NCI-H2081 treated with DMSO at 0.1 percent for 48 hours (cell line): ENCODE results near the gene ATP8B2.
"Not testable (repeated sequence)": the region's sequence is repeated elsewhere in the genome, so short reads cannot be mapped to it uniquely, and the experiment has no call there.

Experiments used
- DNase-seq: peaks from one replicate; lab custom pipeline; 2025; lab: John Stamatoyannopoulos, UW

Gene ATP8B2

GRCh38 chr1:154346276-154346917, 21.1 kb downstream of the ATP8B2 start:
- DNase-seq: no peak

- no peak for DNase-seq
Measured at GRCh38 chr1:154347961-154348360, 22.6 kb downstream of the ATP8B2 start.

- DNase-seq: no peak
Measured at GRCh38 chr1:154348429-154349076, 23.2 kb downstream of the ATP8B2 start.

GRCh38 chr1:154349121-154349520, 23.8 kb downstream of the ATP8B2 start:
- DNase-seq: no peak

- DNase-seq: no peak
Measured at GRCh38 chr1:154350383-154350782, 25.1 kb downstream of the ATP8B2 start.

- peak; percentile 12 for DNase-seq
Measured at GRCh38 chr1:154351363-154352068, 26.2 kb downstream of the ATP8B2 start.

GRCh38 chr1:154352245-154352580, 26.9 kb downstream of the ATP8B2 start:
- DNase-seq: no peak

- no peak for DNase-seq
Measured at GRCh38 chr1:154352581-154353459, 27.5 kb downstream of the ATP8B2 start.

GRCh38 chr1:154353460-154353904, 28.2 kb downstream of the ATP8B2 start:
- DNase-seq: no peak

- DNase-seq: no peak
Measured at GRCh38 chr1:154353966-154354365, 28.6 kb downstream of the ATP8B2 start.

GRCh38 chr1:154358519-154358918, 33.2 kb downstream of the ATP8B2 start:
- no peak for DNase-seq

GRCh38 chr1:154360288-154360687, 35.0 kb downstream of the ATP8B2 start:
- DNase-seq: no peak

GRCh38 chr1:154360881-154361280, 35.6 kb downstream of the ATP8B2 start:
- not testable (repeated sequence) for DNase-seq

- DNase-seq: no peak
Measured at GRCh38 chr1:154361357-154361756, 36.0 kb downstream of the ATP8B2 start.

GRCh38 chr1:154371436-154371835, 46.1 kb downstream of the ATP8B2 start:
- no peak for DNase-seq

GRCh38 chr1:154373777-154374357, 48.5 kb downstream of the ATP8B2 start:
- DNase-seq: not testable (repeated sequence)

- DNase-seq: no peak
Measured at GRCh38 chr1:154379301-154379700, 54.0 kb downstream of the ATP8B2 start.

GRCh38 chr1:154384650-154385489, 59.5 kb downstream of the ATP8B2 start:
- no peak for DNase-seq

- DNase-seq: no peak
Measured at GRCh38 chr1:154386643-154387352, 61.5 kb downstream of the ATP8B2 start.

GRCh38 chr1:154391086-154391770, 65.9 kb downstream of the ATP8B2 start:
- DNase-seq: no peak
